HAP-1 (cell line): ENCODE data around the gene ICA1.
"Not testable (repeated sequence)": the region's sequence is repeated elsewhere in the genome, so short reads cannot be mapped to it uniquely, and the experiment has no call there.

ENCODE experiments used
- DNase-seq, 2 experiments: peaks; one replicate each; pipeline ENCODE4 v3.0.0-alpha.2; 2016 to 2020; ENCODE audit warnings: low spot score in 2 of 2
- H3K27me3 ChIP-seq: fragments of 250-450 bp; sonication (Bioruptor Pico); 2 replicates; pipeline ENCODE4 v1.5.1; 2020; ENCODE audit warnings: low read depth, mild to moderate bottlenecking, moderate library complexity
- H3K36me3 ChIP-seq: fragments of 250-450 bp; sonication (Bioruptor Pico); replicated peaks from 2 replicates; pipeline ENCODE4 v1.5.1; 2020; ENCODE audit warnings: mild to moderate bottlenecking
- H3K4me1 ChIP-seq: fragments of 250-450 bp; sonication (Bioruptor Pico); 2 replicates; pipeline ENCODE4 v1.5.1; 2020; ENCODE audit warnings: mild to moderate bottlenecking
- H3K4me3 ChIP-seq: fragments of 250-450 bp; sonication (Bioruptor Pico); 2 replicates; pipeline ENCODE4 v1.5.1; 2020; ENCODE audit warnings: mild to moderate bottlenecking, moderate library complexity
- H3K9me3 ChIP-seq: fragments of 250-450 bp; sonication (Bioruptor Pico); 2 replicates; pipeline ENCODE4 v1.5.1; 2020; ENCODE audit warnings: mild to moderate bottlenecking, moderate library complexity
- in situ Hi-C: fragments of 300-500 bp; cut with MboI; formaldehyde crosslinking; loops from 3 replicates; pipeline ENCODE4 v1.14.3; 2020; ENCODE audit warnings: low sequenced_read_pairs, inconsistent platforms, mixed read lengths

ICA1 gene

DNA sequence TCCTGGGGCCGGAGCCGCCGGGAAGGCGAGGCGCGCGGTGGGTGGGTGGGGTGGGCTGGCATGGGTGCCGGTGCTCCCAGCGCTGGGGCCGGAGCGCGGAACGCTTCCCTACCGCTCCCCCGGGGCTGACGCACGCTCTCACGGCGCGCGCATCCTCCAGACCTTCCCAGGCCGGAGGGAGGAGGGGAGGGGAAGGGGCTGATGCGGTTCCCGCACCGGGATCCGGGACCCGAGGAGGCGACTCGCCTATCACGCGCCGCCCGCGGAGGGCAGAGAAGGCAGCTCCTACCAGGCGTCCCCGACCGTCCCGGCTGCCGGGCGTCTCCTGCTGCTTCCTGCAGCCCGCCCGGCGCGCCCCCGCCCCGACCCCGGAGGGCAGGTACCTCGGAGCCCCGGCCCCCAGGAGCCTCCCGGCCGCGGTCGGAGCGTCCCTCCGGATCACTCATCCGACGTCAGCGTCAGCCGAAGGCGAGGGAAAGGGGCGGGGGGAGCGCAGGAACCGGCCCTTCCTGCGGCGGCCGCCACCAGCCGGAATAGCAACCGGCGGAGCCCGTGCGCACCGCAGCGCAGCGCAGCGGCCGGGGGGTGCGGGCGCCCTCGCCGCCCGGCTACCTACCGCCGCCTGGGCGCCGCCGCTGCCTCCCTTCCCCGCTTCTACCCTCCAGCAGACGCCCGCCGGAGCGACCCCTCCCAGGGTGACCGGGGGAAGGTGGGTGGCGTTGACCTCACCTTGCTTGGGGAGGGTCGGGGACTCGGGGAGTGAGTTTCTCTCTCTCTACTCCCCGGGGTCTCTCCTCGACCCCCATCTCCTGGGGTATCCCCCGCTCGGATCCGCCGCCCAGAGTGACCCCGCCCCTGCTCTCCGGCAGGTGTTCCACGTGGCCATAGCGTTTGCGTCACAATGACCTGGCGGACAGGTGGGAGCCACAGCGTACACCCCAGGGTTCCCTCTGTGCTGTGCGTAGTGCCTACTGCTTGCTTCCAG lies at the start of gene ICA1:
Gene ICA1, minus strand, starts transcription at position 457 of the 985 bp plus-strand sequence. CDS start 26,241 bp downstream, outside the sequence.
- no peaks in the 10 kb centered on the region for H3K9me3 ChIP-seq
- peak; percentile 28 to 81 for DNase-seq
- no peaks in the 10 kb centered on the region for H3K36me3 ChIP-seq
- H3K27me3 ChIP-seq = peaks cover 5% of the 10 kb centered on the region; the same call in 1 of the 2 replicates
- H3K4me3 ChIP-seq = peak within 1 kb of the TSS; percentile 55
- in situ Hi-C loops = no loop called here
- H3K4me1 ChIP-seq = no peaks in the 10 kb centered on the region

DNA sequence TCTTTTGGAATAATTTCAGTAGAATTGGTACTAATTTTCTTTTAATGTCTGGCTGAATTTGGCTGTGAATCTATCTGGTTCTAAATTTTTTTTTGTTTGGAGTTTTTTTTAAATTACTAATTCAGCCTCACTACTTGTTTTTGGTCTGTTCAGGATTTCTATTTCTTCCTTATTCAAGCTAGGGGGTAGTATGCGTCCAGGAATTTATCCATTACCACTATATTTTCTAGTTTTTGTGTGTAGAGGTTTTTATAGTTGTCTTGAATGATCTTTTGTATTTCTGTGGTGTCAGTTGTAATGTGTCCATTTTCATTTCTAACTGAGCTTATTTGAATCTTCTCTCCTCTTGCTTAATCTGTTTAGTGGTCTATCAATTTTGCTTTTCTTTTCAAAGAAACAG lies 48.9 kb upstream of the ICA1 start:
- no peaks in the 10 kb centered on the region for H3K9me3 ChIP-seq
- no peaks in the 10 kb centered on the region for H3K36me3 ChIP-seq
- in situ Hi-C loops = no loop called here
- no peak for DNase-seq
- H3K4me1 ChIP-seq = no peaks in the 10 kb centered on the region
- H3K27me3 ChIP-seq = no peaks in the 10 kb centered on the region
- H3K4me3 ChIP-seq = no peak overlapping the region

GRCh38 chr7:8305625-8306388 lies 43.8 kb upstream of the ICA1 start:
- Histone ChIP-seq H3K4me3 (no peak overlapping the region), H3K27me3 (no peaks in the 10 kb centered on the region), H3K36me3 (no peaks in the 10 kb centered on the region), H3K9me3 (no peaks in the 10 kb centered on the region), H3K4me1 (no peaks in the 10 kb centered on the region)
- DNase-seq = no peak
- in situ Hi-C loops = no loop called here

GRCh38 chr7:8305104-8305503 lies 43.1 kb upstream of the ICA1 start:
- in situ Hi-C loops = no loop called here
- DNase-seq = no peak
- Histone ChIP-seq H3K36me3 (no peaks in the 10 kb centered on the region), H3K9me3 (no peaks in the 10 kb centered on the region), H3K27me3 (no peaks in the 10 kb centered on the region), H3K4me1 (no peaks in the 10 kb centered on the region), H3K4me3 (no peak overlapping the region)

GRCh38 chr7:8303904-8304528 lies 42.0 kb upstream of the ICA1 start:
- Histone ChIP-seq H3K4me3 (no peak overlapping the region), H3K36me3 (no peaks in the 10 kb centered on the region)
- in situ Hi-C loops = no loop called here

GRCh38 chr7:8297023-8297422 lies 35.1 kb upstream of the ICA1 start:
- DNase-seq, H3K4me1 ChIP-seq, H3K9me3 ChIP-seq, H3K4me3 ChIP-seq, H3K27me3 ChIP-seq, in situ Hi-C loops, H3K36me3 ChIP-seq: not testable (repeated sequence)

More at GRCh38 chr7:8303904-8304528, 42.0 kb upstream of the ICA1 start:
- H3K9me3 ChIP-seq = no peaks in the 10 kb centered on the region
- no peak for DNase-seq
- H3K27me3 ChIP-seq = no peaks in the 10 kb centered on the region
- H3K4me1 ChIP-seq = no peaks in the 10 kb centered on the region

GRCh38 chr7:8296362-8296659 lies 34.3 kb upstream of the ICA1 start:
- no peak overlapping the region for H3K4me3 ChIP-seq
- H3K27me3 ChIP-seq = no peaks in the 10 kb centered on the region
- H3K4me1 ChIP-seq = no peaks in the 10 kb centered on the region
- no peaks in the 10 kb centered on the region for H3K9me3 ChIP-seq
- no peak for DNase-seq
- in situ Hi-C loops = no loop called here
- H3K36me3 ChIP-seq = no peaks in the 10 kb centered on the region

GRCh38 chr7:8295638-8296361 lies 33.8 kb upstream of the ICA1 start:
- DNase-seq = peak; percentile 57 to 87
- Histone ChIP-seq H3K4me3 (no peak overlapping the region), H3K27me3 (no peaks in the 10 kb centered on the region; the same call in 1 of the 2 replicates), H3K36me3 (no peaks in the 10 kb centered on the region), H3K9me3 (no peaks in the 10 kb centered on the region), H3K4me1 (no peaks in the 10 kb centered on the region)
- in situ Hi-C loops = no loop called here

DNA sequence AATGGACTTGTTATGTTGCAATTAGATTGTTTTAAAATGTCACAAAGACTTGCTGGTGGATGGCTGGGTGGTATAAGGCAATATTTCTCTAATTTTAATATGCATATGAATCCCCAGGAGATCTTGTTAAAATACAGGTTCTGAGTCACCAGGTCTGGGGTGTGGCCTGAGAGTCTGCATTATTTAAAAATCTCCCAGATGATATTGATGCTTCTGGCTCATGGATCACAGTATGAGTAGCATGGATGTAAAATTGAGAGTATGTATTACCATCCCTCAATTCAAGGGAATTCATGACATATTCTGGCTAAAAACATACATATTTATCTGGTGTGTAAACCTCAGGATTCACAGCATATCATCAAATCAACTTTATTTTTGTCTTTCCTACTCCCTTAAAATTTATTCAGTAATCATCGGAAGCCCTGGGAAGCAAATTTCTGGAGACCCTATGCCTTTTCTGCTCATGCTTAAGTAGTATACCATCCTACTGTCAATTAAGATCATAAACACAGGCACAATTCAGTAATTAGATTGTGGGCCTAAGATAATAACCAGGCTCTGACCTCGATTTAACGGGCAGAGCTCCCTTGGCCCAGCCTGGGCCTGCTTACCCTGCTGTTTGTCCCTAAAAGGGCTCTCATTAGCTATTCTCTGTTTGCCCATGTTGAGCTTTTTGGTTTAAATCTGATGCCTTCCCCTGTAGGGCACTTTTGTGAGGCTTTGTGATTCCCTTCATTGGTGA lies 29.6 kb upstream of the ICA1 start:
- no peak for DNase-seq
- H3K36me3 ChIP-seq = no peaks in the 10 kb centered on the region
- no peaks in the 10 kb centered on the region for H3K9me3 ChIP-seq
- no peaks in the 10 kb centered on the region; the same call in none of the 2 replicates for H3K27me3 ChIP-seq
- H3K4me1 ChIP-seq = no peaks in the 10 kb centered on the region
- no peak overlapping the region for H3K4me3 ChIP-seq
- in situ Hi-C loops = no loop called here

GRCh38 chr7:8290645-8291308 lies 28.8 kb upstream of the ICA1 start:
- no peaks in the 10 kb centered on the region for H3K4me1 ChIP-seq
- DNase-seq = no peak
- no peak overlapping the region for H3K4me3 ChIP-seq
- in situ Hi-C loops = no loop called here
- H3K27me3 ChIP-seq = no peaks in the 10 kb centered on the region; the same call in none of the 2 replicates
- H3K9me3 ChIP-seq = no peaks in the 10 kb centered on the region
- H3K36me3 ChIP-seq = no peaks in the 10 kb centered on the region

GRCh38 chr7:8286118-8286517 lies 24.2 kb upstream of the ICA1 start:
- no peak overlapping the region for H3K4me3 ChIP-seq
- H3K36me3 ChIP-seq = no peaks in the 10 kb centered on the region
- DNase-seq = no peak
- H3K4me1 ChIP-seq = no peaks in the 10 kb centered on the region
- in situ Hi-C loops = no loop called here
- no peaks in the 10 kb centered on the region; the same call in none of the 2 replicates for H3K27me3 ChIP-seq
- H3K9me3 ChIP-seq = no peaks in the 10 kb centered on the region

- in situ Hi-C loops = no loop called here
- Histone ChIP-seq H3K27me3 (no peaks in the 10 kb centered on the region; the same call in 1 of the 2 replicates), H3K36me3 (no peaks in the 10 kb centered on the region), H3K4me3 (no peak overlapping the region), H3K9me3 (no peaks in the 10 kb centered on the region), H3K4me1 (no peaks in the 10 kb centered on the region)
- DNase-seq = no peak
Observed at GRCh38 chr7:8285155-8285554, 23.2 kb upstream of the ICA1 start.
